NB4 (cell line): ENCODE measurements around the gene ASS1.

ENCODE experiments used
- MYC ChIP-seq: IDR thresholded peaks from 2 replicates; pipeline ENCODE4 v1.6.1; 2011; ENCODE audit warnings: low read depth, low read length
- POLR2A ChIP-seq: IDR thresholded peaks from 2 replicates; pipeline ENCODE4 v1.6.1; 2011; ENCODE audit warnings: mild to moderate bottlenecking; ENCODE audit not compliant: insufficient read length; ENCODE audit errors: extremely low read depth
- TF ChIP-seq, protein P1 (sequence below): IDR thresholded peaks from one replicate; pipeline ENCODE4 v1.5.1; 2012; ENCODE audit warnings: low read depth, low read length
- TF ChIP-seq, protein P2 (sequence below): IDR thresholded peaks from 2 replicates; pipeline ENCODE4 v1.6.1; 2011; ENCODE audit warnings: low read depth, low read length

DNA sequence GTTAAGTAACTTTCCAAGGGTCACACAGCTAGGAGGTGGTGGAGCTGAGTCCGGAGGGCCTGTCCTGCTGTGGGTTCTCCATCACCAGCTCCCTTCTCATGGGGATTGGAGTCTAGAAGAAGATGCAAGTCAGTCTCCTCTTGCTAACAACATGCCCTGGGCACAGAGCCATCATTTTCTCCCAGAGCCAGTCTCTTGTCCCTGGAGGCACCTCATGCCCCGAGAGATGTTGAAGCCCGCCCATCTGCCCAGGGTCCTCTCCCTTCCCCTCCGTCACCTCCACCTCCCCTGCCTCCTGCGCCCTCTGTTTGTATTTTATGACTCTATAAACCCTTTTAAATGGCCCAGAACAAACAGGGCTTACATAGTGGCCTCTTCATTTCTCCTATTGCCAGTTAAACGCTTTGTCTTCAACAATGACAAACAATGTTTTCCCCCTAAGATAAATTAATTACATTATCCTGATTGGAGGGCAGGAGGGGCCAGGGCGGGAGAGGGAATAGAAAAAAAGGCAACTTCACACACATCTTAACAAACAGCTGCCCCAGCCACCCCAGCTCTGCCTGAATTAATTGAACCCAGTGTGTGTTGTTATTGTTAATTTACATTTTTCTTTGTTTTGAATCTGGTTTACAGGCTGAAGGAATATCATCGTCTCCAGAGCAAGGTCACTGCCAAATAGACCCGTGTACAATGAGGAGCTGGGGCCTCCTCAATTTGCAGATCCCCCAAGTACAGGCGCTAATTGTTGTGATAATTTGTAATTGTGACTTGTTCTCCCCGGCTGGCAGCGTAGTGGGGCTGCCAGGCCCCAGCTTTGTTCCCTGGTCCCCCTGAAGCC is 55.8 kb downstream of the ASS1 start:
- TF ChIP-seq MYC (no peak), POLR2A (no peak)
- TF ChIP-seq, protein P1, sequence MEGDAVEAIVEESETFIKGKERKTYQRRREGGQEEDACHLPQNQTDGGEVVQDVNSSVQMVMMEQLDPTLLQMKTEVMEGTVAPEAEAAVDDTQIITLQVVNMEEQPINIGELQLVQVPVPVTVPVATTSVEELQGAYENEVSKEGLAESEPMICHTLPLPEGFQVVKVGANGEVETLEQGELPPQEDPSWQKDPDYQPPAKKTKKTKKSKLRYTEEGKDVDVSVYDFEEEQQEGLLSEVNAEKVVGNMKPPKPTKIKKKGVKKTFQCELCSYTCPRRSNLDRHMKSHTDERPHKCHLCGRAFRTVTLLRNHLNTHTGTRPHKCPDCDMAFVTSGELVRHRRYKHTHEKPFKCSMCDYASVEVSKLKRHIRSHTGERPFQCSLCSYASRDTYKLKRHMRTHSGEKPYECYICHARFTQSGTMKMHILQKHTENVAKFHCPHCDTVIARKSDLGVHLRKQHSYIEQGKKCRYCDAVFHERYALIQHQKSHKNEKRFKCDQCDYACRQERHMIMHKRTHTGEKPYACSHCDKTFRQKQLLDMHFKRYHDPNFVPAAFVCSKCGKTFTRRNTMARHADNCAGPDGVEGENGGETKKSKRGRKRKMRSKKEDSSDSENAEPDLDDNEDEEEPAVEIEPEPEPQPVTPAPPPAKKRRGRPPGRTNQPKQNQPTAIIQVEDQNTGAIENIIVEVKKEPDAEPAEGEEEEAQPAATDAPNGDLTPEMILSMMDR = no peak
- TF ChIP-seq, protein P2, sequence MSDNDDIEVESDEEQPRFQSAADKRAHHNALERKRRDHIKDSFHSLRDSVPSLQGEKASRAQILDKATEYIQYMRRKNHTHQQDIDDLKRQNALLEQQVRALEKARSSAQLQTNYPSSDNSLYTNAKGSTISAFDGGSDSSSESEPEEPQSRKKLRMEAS = no peak
